Fibroblast of villous mesenchyme (primary cell): ENCODE measurements around the gene BHLHE41. TPM values are rescaled to one million over a fixed set of nuclear protein-coding genes. Genes with fewer than 3 reads are reported as not detected.

Source experiments
- DNase-seq: peaks from one replicate; pipeline ENCODE4 v3.0.0-alpha.2; 2010; ENCODE audit warnings: low read depth
- H3K4me3 ChIP-seq: 2 replicates; pipeline ENCODE4 v1.5.1; 2011; ENCODE audit warnings: low read depth, mild to moderate bottlenecking, low read length
- CTCF ChIP-seq: IDR thresholded peaks from 2 replicates; pipeline ENCODE4 v1.5.1; 2012; ENCODE audit warnings: low read depth, mild to moderate bottlenecking, low read length; ENCODE audit not compliant: insufficient read depth
- total RNA-seq: library from RNA; depleted of rRNA; stranded (reverse); fragments of >200 nt; gene quantifications from 2 replicates; pipeline ENCODE4 v1.2.3, GENCODE V29; 2012

Gene BHLHE41
- total RNA-seq, 1 donor, result 8.2 TPM

- no peak for TF ChIP-seq CTCF
- H3K4me3 ChIP-seq, result no peak overlapping the region
- DNase-seq, result peak; percentile 50
These were observed 26.1 kb upstream of the BHLHE41 start for GRCh38 chr12:26150736-26151450.

- no peak for DNase-seq
- no peak for TF ChIP-seq CTCF
- no peak overlapping the region for H3K4me3 ChIP-seq
These were observed 25.2 kb upstream of the BHLHE41 start for GRCh38 chr12:26149968-26150500.

DNA sequence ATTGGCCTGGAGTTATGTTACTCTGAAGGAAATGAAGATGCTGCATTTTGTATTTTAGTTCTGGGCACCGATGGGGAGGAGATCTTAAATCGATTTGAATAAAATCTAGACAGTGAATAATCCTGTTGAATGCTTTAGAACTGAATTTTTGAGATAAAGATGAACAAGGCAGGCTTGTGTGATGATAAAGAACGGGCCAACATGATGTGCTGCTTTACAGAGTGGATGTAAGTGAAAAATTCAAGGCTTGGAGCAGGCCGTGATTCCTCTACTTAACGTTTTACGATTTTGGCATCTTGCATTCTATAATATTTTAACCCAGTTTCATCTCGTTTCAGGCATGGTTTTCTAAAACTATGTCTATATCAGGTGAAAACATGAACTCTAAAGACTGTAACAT is 23.5 kb upstream of the BHLHE41 start:
- TF ChIP-seq CTCF, result no peak
- H3K4me3 ChIP-seq, result no peak overlapping the region
- DNase-seq, result no peak

DNA sequence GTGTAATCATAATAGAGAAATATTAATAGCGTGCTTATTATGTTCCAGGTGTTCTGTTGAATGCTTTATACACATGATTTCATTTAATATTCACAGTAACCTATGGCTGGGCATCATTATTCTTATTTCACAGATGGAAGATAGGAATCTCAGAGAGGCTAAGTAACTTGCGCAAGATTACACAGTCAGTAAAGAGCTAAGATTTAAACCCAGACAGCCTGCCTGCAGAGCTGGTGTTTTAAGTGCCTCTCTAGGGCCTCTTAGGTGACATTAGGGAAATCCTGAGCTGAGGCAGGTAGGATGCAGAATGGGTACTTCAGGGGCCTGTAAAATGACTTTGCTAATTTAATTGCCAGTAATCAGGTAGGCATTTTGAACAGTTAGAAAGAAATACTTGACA is 18.5 kb upstream of the BHLHE41 start:
- no peak for TF ChIP-seq CTCF
- DNase-seq, result no peak
- no peak overlapping the region for H3K4me3 ChIP-seq

- no peak for TF ChIP-seq CTCF
- DNase-seq, result no peak
- H3K4me3 ChIP-seq, result no peak overlapping the region
These were observed 14.0 kb upstream of the BHLHE41 start for GRCh38 chr12:26138860-26139259.

GRCh38 chr12:26136688-26137087 is 11.9 kb upstream of the BHLHE41 start:
- no peak overlapping the region for H3K4me3 ChIP-seq
- TF ChIP-seq CTCF, result no peak

DNA sequence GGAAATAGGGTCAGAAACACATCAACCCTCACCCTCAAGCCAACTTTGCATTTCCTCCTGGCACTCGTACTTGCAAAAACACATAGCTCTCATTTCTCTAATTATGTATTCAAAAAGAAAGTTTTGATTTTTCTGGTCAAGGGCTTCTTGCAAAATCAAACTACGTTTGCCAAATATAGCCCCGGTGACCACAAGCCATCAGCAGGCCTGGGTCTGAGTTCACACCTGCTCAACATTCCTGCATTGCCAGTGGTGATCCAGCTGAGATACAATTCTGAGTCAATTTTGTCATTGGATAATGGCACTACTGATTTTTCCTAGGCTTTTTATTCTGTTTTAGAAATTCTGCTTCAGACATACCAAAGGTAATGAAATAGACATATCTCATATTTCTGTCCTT is 10.7 kb upstream of the BHLHE41 start:
- TF ChIP-seq CTCF, result no peak
- no peak overlapping the region for H3K4me3 ChIP-seq
- DNase-seq, result no peak

More at GRCh38 chr12:26136688-26137087, 11.9 kb upstream of the BHLHE41 start:
- no peak for DNase-seq
